HG02759 (cell line): ENCODE results near the gene INSM1.

Experiments used
- ATAC-seq: cut with Tn5 transposase; IDR thresholded peaks from one replicate; pipeline ENCODE4 v1.9.1; 2021; ENCODE audit warnings: mild to moderate bottlenecking, moderate library complexity; ENCODE audit not compliant: unreplicated experiment

INSM1 gene

DNA sequence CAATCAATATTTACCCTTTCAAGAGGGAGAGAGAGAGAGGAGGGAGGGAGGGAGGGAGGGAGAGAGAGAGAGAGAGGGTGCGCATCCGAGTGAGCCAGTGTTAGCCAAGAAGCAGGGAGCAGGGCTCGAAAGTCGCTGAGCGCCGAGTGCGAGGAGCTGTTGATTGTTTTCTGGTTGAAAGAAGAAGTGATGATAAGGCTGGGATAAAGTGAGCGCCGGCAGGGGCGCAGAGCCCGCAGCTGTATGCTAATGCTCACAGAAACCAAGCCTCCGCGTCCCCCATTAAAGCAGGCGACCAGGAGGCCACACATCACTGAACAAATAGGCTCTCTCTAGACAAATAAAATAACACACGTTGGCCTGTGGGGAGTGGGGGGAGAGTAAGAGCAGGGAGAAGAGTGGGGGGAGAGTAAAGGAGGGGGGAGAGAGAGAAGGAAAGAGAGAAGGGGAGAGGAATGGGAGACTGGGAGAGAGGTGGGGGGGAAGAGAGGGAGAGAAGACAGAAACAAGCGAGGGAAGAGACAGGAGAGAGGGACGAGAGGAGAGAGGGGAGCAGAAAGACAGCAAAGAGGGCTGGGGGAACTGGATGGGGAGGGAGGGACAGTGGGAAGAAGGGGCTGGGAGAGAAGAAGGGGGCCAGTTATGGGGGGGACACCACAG is 5.0 kb upstream of the INSM1 start:
- ATAC-seq: no peak

DNA sequence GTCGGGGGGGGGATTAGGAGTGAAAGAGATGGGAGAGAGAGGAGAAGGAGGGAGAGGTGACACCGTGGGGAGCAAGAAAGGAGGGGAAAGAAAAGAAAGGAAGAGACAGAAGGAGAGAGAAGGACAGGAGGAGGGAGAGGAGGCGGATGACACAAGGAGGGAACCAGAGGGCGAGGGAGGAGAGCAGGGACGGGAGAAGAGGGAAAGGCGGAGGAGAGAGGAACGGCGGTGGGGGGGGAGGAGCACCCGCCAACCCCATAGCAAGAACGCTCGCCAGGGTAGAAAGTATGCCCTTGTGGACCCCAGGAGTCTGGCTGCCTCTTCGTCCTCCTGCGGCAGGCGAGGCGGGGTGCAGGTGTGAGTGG is 4.5 kb upstream of the INSM1 start:
- ATAC-seq: no peak

DNA sequence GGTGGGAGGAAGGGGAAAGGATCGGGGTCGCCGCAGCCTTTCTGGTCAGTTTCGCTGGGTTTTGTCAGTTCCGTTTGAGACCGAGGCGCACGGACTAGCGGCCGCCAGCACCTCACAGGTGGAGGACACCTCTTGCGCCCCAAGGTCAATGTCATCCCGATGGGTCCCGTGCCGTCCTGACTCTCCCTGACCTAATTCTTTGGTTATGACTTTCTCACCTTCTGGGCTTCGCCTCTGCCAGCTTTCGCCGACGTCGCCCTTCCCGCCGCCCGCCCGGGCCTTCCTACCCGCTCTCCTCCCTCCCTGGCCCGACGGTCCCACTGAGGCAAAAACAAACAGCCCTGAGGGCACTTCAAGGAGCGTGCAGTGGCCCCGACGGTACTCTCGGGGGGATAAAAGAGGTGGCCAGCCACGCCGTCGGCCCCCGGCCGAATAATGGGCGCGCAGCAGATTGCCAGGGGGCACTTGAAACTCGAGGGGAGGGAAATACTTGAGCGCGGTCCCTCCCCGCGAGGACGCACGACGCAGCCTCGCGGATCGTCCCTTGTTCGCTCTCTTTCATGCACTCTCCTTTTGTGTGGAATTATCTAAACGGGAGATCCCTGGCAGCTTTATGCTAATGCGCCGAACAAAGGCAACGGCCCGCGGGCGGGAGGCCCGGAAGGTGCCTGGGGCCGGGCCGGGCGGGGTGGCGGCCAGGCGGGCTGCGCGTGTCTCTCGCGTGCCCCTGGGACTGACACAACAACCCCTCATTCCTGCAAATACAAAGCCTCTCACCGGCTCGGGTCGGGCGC is 3.9 kb upstream of the INSM1 start:
- ATAC-seq: no peak

DNA sequence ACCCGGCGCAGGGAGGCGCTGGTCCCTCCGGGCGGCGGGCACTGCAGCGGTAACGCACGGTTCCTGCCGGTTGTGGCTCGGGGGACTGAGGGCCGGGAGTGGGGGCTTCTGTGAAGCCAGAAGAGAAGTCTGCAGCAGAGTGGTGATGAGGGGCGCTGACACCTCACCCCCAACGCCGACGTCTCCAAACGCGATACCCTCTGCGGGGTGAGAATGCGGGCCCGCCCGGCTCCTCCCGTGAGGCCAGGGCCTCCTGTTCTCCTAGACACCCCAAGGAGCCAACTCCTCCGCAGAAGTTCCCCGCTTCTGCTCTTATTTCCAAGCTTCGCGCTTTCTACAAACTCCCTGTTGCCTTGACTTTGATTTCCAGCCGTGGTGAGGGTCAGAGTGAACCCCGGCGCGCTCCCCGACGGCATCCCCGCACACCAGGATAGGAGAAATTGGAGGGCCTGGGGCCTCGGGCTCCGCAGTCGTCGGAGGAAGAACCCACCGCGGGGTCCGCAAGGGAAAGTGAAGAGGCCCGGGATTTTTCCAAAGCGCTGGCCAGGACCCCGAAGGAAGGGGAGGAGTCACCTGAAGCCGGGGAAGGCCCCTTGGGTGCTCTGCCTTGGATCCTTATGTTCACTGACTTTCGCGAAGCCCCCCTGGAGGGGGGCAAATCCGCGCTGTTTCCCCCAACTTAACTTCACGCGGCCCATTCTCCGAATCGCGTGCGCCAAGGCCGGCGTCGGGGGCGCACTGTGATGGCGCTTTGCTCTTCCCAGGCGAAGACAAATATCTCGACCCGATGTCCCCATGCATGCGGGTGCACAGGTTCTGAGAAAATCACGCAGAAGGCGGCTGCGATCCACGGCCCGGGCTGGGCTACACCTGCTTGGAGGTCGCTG is 3.1 kb upstream of the INSM1 start:
- ATAC-seq: no peak

DNA sequence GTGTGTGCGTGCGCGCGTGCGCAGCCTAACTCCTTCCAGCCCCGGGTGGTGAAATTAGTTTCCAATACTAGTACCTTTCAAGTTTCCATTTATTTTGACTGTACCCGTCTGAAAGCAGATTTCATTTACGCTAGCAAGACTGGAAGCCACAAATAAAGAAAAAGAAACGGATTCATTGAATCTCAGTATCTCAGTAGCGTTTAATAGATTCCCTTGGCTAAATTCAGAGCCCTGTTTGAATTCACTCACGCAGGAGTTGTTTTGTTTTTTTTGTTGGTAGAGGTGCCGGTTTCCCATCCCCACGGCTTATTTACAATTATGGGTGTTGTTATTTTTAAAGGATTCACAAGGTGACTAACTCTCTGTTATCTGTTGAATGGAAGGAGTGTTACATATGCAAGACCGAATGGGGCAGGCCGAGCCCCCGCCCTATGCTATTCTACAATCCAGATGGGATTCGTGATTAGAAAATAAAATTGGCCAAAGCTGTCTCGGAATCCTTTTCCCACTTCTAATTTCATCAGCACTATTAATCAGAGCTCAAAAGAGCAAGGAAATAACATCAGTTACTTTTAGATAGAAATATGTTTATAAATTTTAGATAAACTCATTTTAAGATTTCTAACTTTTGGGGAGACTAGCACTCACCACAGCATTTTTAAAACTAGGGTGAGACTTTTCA is 2.3 kb upstream of the INSM1 start:
- ATAC-seq: no peak

DNA sequence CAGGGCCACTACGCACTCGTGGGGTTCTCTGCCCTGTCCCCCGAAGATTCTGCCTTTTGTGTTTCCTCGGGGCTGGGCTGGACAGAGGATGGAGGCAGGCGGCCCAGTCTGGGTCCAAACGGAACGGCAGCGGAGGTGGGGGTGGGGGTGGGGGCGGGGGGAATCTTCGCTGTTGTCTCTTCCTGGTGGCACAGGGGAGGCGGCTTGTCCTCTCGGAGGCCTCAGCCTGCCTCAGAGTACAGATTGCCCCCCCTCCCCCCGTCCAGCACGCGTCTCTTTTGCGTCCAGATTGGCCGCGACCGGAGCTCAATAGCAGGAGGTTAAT is 1.4 kb upstream of the INSM1 start:
- no peak for ATAC-seq

DNA sequence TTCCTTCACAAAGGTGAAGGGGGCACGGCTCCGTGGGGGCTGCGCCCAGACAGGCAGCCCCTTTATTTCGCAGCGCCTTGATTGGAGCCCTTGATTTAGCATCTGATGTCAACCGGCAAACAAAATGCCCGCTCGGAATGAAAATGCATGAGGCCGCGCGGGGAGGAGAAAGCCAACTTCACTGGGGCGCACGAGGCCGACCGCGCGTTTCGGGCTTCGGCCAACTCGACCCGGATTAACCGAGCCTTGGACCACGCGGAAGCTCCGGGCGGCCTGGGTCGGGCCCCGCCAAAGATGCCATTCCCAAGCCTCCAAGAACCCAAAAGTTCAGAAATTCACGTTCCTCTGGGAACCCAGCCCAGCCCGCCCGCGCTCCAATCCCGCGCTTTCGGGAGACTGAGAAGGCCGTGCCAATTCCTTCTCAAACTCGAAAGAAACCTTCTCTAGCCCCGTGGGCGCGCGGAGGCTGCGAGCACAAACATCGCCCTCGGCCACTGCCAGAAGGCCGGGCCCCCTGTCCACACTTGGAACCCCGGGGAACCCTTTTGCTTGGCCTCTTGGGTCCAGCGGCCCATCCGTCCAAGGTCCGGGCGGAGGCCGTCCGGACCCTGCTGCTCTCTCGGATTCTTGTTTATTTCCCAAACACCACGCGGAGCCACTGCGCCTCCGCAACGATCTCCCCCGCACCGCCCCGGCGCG is 879 bp upstream of the INSM1 start:
- no peak for ATAC-seq

DNA sequence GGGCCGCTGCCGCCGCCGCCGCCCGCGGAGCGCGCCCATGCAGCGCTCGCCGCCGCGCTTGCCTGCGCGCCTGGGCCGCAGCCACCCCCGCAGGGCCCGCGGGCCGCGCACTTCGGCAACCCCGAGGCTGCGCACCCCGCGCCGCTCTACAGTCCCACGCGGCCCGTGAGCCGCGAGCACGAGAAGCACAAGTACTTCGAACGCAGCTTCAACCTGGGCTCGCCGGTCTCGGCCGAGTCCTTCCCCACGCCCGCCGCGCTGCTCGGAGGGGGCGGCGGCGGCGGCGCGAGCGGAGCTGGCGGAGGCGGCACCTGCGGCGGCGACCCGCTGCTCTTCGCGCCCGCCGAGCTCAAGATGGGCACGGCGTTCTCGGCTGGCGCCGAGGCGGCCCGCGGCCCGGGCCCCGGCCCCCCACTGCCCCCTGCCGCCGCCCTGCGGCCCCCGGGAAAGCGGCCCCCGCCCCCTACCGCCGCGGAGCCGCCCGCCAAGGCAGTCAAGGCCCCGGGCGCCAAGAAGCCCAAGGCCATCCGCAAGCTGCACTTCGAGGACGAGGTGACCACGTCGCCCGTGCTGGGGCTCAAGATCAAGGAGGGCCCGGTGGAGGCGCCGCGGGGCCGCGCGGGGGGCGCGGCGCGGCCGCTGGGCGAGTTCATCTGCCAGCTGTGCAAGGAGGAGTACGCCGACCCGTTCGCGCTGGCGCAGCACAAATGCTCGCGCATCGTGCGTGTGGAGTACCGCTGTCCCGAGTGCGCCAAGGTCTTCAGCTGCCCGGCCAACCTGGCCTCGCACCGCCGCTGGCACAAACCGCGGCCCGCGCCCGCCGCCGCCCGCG is 730 bp downstream of the INSM1 start:
- peak; percentile 47 for ATAC-seq

DNA sequence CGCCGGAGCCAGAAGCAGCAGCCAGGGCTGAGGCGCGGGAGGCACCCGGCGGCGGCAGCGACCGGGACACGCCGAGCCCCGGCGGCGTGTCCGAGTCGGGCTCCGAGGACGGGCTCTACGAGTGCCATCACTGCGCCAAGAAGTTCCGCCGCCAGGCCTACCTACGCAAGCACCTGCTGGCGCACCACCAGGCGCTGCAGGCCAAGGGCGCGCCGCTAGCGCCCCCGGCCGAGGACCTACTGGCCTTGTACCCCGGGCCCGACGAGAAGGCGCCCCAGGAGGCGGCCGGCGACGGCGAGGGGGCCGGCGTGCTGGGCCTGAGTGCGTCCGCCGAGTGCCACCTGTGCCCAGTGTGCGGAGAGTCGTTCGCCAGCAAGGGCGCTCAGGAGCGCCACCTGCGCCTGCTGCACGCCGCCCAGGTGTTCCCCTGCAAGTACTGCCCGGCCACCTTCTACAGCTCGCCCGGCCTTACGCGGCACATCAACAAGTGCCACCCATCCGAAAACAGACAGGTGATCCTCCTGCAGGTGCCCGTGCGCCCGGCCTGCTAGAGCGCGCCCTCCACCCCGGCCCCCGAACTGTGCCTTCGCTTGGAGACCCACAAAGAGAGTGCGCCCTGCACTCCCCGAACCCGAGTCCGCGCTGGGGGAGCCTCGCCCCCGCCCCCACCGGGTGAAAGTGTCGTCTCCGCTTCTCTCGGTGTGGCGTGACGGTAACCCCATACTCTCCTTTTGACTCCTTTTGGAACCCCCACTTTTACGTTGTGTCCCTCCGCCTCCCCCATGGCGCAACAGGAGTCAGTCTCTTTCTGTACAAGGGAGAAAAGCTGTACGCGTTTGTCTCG is 1.6 kb downstream of the INSM1 start:
- ATAC-seq: peak; percentile 20

DNA sequence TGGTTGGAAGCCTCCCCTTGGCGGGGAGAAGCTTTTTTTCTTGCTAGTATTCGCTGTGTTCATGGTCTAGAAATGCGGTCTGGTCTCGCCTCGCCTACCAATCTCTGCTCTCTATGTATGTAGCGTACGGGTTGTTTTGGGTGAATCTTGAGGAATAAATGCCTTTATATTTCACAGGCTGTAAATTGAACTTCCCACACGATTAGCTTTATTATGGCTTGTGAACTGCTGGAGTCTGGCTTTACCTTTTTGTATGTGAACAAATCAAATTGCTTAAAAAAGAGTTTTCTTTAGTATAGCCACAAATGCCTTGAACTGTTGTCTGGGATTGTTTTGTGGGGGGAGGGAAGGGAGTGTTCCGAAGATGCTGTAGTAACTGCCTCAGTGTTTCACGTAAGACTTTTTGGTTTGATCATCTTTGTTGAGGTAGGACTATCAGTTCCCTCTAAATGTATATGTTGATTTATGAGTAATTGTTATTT is 2.2 kb downstream of the INSM1 start:
- no peak for ATAC-seq

DNA sequence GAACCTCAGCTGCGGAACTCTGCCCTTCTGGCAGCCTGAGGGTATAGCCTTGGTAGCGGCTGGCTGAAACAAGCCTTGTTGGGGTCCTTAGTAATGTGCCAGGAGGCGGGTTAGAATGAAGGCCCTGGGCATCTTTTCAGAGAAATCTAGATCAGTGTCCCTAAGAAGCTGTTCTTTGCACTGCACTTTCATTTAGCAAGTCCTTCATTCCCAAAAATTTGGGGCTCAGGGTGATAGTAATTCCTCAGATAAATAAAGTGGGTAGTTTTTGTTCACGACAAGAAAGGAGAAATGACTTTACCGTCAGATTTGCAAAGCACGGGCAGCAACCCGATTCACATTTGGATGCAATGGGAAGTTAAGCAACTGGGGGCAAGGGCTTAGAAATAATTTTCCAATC is 3.2 kb downstream of the INSM1 start:
- no peak for ATAC-seq

DNA sequence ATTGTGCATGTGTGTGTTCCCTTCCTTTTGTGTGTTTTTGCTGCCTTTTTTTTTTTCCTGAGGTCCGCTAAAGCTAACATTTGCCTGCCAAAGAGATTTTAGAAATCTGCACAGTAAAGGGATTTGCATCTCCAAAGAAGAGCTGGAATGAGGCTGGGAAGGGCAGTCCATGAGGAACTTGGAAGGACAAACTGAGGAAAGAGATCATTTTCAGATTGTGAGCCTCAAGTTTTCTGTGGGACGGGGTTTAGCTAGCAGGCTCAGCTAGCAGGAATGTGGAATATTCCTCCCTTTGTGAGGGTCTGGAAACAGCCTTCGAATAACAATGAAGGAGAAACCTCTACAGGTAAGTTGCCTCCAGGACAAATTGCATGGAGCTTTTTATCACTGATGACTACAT is 3.8 kb downstream of the INSM1 start:
- ATAC-seq: no peak

DNA sequence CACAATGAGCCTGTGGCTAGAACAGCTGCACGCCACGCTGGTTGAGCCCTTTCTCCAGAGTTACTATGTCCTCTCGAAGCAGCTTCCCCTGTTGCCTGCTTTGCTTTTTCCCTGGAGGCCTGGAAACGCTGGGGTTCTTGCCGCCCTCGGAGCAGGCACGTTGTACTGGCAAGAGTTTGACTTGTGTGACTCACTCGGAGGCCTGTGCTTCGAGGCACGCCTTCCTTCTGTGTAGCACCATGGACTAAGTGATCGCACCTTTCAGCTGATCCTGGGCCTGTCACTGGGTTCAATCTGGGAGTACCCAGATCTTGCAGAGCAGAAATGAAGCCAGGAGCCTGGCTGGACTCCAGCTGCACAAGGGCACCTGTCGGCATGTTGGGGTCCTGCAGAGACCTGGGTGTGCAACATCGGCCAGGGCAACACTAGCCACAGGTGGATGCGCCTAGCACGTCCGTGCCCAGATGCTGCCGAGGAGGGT is 5.2 kb downstream of the INSM1 start:
- ATAC-seq: no peak

DNA sequence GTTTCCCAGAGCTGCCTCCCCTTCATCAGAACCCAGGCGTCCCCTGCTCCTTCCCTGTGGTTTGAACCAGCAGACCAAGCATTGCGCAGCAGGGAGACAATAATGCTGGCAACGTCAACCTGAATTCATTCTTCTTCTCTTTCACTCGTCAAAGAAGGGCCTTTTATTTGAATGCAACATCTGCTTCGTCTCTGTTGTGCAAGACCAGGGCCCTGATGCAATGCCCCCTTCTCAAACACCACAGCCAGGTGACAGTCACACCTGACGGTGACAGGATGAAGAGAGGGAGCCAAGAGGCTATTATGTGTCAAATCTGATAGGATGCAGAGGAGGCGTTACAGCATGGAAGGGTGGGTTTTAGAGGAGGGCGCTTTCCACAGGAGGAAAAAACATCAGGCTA is 8.0 kb downstream of the INSM1 start:
- no peak for ATAC-seq

DNA sequence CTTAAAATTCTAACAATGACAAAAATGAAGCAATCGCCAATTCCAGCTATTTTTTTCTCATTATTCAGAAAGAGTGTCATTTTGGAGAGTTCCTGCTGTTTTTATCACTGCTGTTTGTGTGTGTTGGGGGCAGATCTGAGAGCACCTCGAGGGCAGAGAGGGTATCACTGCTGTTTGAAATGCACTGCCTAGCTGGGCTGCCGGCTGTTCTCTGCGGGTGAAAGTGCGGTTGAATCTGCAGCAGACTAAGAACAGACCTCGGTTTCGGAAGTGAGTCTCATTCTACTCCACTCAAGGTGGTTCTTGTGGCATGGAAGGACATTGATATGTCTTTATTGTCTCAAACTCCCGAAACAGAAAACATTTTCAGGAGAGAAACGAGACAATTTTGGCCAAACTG is 18.3 kb downstream of the INSM1 start:
- no peak for ATAC-seq

DNA sequence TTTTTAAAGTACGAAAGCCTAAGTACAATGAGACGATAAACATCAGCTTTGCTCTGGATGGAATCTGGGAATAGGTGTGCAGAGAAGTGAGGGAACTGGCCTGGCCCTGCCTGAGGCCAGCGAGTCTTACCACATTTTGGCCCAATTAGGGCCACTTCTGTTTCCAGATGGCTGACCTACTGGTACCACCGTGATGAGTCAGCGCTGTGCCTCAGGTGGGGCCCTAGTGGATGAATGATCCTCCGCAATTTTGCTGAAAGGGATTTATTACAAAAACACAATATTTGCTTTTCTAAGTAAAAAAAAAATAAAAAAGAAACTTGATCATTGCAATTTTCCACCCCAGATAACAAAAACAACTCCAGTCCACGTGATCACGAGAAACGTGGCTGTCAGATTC is 22.5 kb downstream of the INSM1 start:
- no peak for ATAC-seq

DNA sequence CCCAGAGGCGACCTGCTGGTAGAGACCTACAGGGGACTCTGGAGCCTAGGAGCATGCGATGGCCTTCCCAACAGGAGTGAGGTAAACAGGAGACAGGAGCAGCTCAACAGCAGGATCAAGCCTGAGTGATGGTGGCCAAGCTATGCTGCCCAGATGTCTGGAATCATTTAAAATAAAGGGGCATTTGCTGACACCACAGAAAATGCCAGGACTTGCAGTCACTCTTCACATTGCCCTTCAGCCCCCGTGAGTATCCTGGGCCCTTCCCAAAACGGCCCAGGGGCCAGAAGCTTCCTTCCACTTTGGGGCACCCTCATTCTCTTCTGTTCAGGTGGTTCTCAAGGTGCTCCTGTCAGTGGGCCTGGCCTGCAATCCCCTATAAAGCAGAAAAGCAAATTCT is 23.2 kb downstream of the INSM1 start:
- no peak for ATAC-seq

DNA sequence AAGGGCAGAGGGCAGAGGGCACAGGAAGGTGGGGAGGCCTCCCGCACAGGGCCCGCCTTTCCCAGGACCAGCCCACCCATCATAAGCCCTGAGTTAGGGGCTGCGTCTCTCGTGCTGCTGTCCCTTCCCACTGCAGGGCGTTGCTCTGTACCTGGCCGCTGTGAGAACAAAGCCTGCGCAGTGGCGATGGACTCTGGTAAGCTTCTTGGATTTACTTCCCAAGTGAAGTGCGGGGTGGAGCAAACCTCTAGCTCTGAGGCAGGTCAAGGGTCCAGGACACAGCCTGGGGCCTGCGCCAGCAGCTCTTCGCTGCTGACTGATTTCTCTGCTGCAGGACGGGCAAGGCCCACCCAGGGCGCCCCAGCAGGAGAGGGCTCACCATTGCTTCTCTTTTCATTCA is 23.9 kb downstream of the INSM1 start:
- no peak for ATAC-seq
